HepG2 (cell line): ENCODE results near the gene CD163. TPM values are rescaled to one million over a fixed set of nuclear protein-coding genes. Genes with fewer than 3 reads are reported as not detected.
"Not testable (repeated sequence)": the region's sequence is repeated elsewhere in the genome, so short reads cannot be mapped to it uniquely, and the experiment has no call there.

ENCODE experiments used
- ATAC-seq: fragments of 200-7000 bp; cut with Tn5 transposase; 3 replicates; pipeline ENCODE4 v1.9.1; 2020; ENCODE audit warnings: mild to moderate bottlenecking, moderate library complexity
- BruUV-seq: library from RNA; stranded (reverse); fragments of 400-500 nt; replicated peaks from 2 replicates; lab custom pipeline; 2021; lab: Mats Ljungman, UMichigan
- CTCF ChIA-PET: fragments of 300-600 bp; formaldehyde crosslinking; extraction: SDS; loops from one replicate; lab custom pipeline; 2021; ENCODE audit warnings: low total read pairs, inconsistent platforms, low intra/inter-chr PET ratio; lab: Yijun Ruan, JAX
- POLR2A ChIA-PET: fragments of 350-600 bp; sonication (Branson Sonifier 250); formaldehyde crosslinking; loops from one replicate; lab custom pipeline; 2020; ENCODE audit warnings: antibody characterized with exemption, inconsistent platforms; lab: Yijun Ruan, JAX
- DNase-seq: peaks from one replicate; pipeline ENCODE4 v3.0.0-alpha.2; 2015; ENCODE audit warnings: low spot score
- FAIRE-seq: peaks from 3 replicates; lab custom pipeline; 2011; peaks lifted over from hg19 to GRCh38; lab: Jason Lieb, UNC
- H2AFZ ChIP-seq: one replicate; pipeline ENCODE4 v1.6.1; 2011; ENCODE audit warnings: low read length, inconsistent platforms
- H3K27ac ChIP-seq: fragments of 300-600 bp; 3 replicates; pipeline ENCODE4 v1.8.0; 2011; ENCODE audit warnings: mixed run types, mild to moderate bottlenecking, mixed read lengths, low read length, inconsistent platforms; ENCODE audit not compliant: insufficient read depth; ENCODE audit errors: extremely low read length
- H3K27me3 ChIP-seq, 2 experiments: fragments of 200-600 bp in 1 of 2; 2 replicates in 1 of 2; 3 replicates in 1 of 2; pipeline versions ENCODE4 v1.6.0 to v1.8.0; 2011; ENCODE audit warnings: low read length in 2 of 2, mild to moderate bottlenecking in 2 of 2, moderate library complexity in 2 of 2, inconsistent platforms in 1 of 2; ENCODE audit not compliant: insufficient read depth in 2 of 2, control insufficient read depth in 1 of 2
- H3K36me3 ChIP-seq, 2 experiments: fragments of 200-600 bp in 1 of 2; replicated peaks in 1 of 2; 2 replicates in 1 of 2; 3 replicates in 1 of 2; pipeline versions ENCODE4 v1.5.1 to v1.8.0; 2011; ENCODE audit warnings: low read length in 2 of 2, inconsistent platforms in 1 of 2; ENCODE audit not compliant: insufficient read depth in 2 of 2, control insufficient read depth in 1 of 2
- H3K4me1 ChIP-seq: 2 replicates; pipeline ENCODE4 v1.5.1; 2012; ENCODE audit warnings: low read length, inconsistent platforms; ENCODE audit not compliant: insufficient read depth
- H3K4me2 ChIP-seq: 2 replicates; pipeline ENCODE4 v1.6.0; 2011; ENCODE audit warnings: low read depth, low read length, inconsistent platforms
- H3K4me3 ChIP-seq, 3 experiments: fragments of 200-600 bp in 1 of 3; sonication (generic), shearing (Covaris generic) in 1 of 3; replicated peaks in 1 of 3; 2 replicates each; pipeline ENCODE4 v1.5.1; 2011 to 2016; ENCODE audit warnings: low read length in 3 of 3, inconsistent platforms in 2 of 3, low read depth in 2 of 3, mild to moderate bottlenecking in 2 of 3, control low read depth in 1 of 3, mixed read lengths in 1 of 3; ENCODE audit not compliant: insufficient read depth in 1 of 3
- H3K79me2 ChIP-seq: one replicate; pipeline ENCODE4 v1.6.1; 2011; ENCODE audit warnings: low read length, inconsistent platforms; ENCODE audit not compliant: insufficient read depth
- H3K9ac ChIP-seq: 2 replicates; pipeline ENCODE4 v1.6.0; 2011; ENCODE audit warnings: mild to moderate bottlenecking, low read depth, low read length, inconsistent platforms; ENCODE audit not compliant: insufficient read depth
- H3K9me3 ChIP-seq: 2 replicates; pipeline ENCODE4 v1.5.1; 2012; ENCODE audit warnings: mild to moderate bottlenecking, low read length
- H4K20me1 ChIP-seq: 2 replicates; pipeline ENCODE4 v1.6.0; 2011; ENCODE audit warnings: inconsistent platforms, mild to moderate bottlenecking, low read length, moderate library complexity; ENCODE audit not compliant: insufficient read depth
- ARID5B ChIP-seq: IDR thresholded peaks from 2 replicates; pipeline ENCODE4 v1.4.0; 2020; ENCODE audit warnings: mild to moderate bottlenecking, missing genetic modification reagents
- FOXA1 ChIP-seq, 2 experiments: fragments of 450-650 bp in 1 of 2; sonication (generic) in 1 of 2; formaldehyde crosslinking in 1 of 2; IDR thresholded peaks; 2 replicates each; pipeline versions ENCODE4 v1.4.0 to v1.6.1; 2016 to 2020; ENCODE audit warnings: missing genetic modification reagents in 1 of 2
- FOXA3 ChIP-seq: IDR thresholded peaks from 2 replicates; pipeline ENCODE4 v1.6.1; 2016; ENCODE audit warnings: missing genetic modification reagents, missing compliant biosample characterization
- HOXA3 ChIP-seq: sonication (generic); formaldehyde crosslinking; IDR thresholded peaks from 2 replicates; pipeline ENCODE4 v1.5.0; 2020; ENCODE audit warnings: missing genetic modification reagents
- MTA1 ChIP-seq: sonication (generic); formaldehyde crosslinking; IDR thresholded peaks from 2 replicates; pipeline ENCODE4 v1.4.0; 2020; ENCODE audit warnings: missing genetic modification reagents, mild to moderate bottlenecking, borderline replicate concordance
- PAXIP1 ChIP-seq: sonication (generic); formaldehyde crosslinking; conservative IDR thresholded peaks from 2 replicates; pipeline ENCODE4 v1.4.0; 2020; ENCODE audit warnings: mild to moderate bottlenecking, missing genetic modification reagents, moderate library complexity
- POGZ ChIP-seq: sonication (generic); formaldehyde crosslinking; IDR thresholded peaks from 2 replicates; pipeline ENCODE4 v1.4.0; 2020; ENCODE audit warnings: mild to moderate bottlenecking, missing genetic modification reagents
- SALL1 ChIP-seq: sonication (generic); formaldehyde crosslinking; IDR thresholded peaks from 2 replicates; pipeline ENCODE4 v1.8.0; 2022; ENCODE audit warnings: mild to moderate bottlenecking, missing genetic modification reagents
- SMAD9 ChIP-seq: sonication (generic); formaldehyde crosslinking; IDR thresholded peaks from 2 replicates; pipeline ENCODE4 v1.5.1; 2020; ENCODE audit warnings: mild to moderate bottlenecking, missing genetic modification reagents
- ZBTB7B ChIP-seq: sonication (generic); formaldehyde crosslinking; IDR thresholded peaks from 2 replicates; pipeline ENCODE4 v1.4.0; 2020; ENCODE audit warnings: missing genetic modification reagents
- ZNF281 ChIP-seq: sonication (generic); formaldehyde crosslinking; IDR thresholded peaks from 2 replicates; pipeline ENCODE4 v1.4.0; 2020; ENCODE audit warnings: missing genetic modification reagents, borderline replicate concordance
- WGBS: methylation state at CpG from one replicate; pipeline ENCODE4 v1.1.6; 2017; ENCODE audit warnings: low lambda C conversion rate; 5-methylcytosine and 5-hydroxymethylcytosine counted together
- in situ Hi-C: cut with HindIII; loops from 2 replicates; pipeline ENCODE4 v1.10.0; 2017; ENCODE audit warnings: low pct_unique_long_range_greater_than_20kb; ENCODE audit not compliant: extremely low pct_ligation_motif_present
- intact Hi-C: fragments of 100-400 bp; cut with micrococcal nuclease; formaldehyde crosslinking; loops from one replicate; pipeline ENCODE4 v1.10.0; 2022; ENCODE audit not compliant: unreplicated experiment
- polyA plus RNA-seq, 8 experiments: library from polyadenylated mRNA; depleted of rRNA in 3 of 8; stranded (reverse) in 7 of 8; unstranded in 1 of 8; fragments of >200 nt; fragmentation: Illumina TruSeq in 4 of 8; extraction: Trizol in 4 of 8; gene quantifications; 2 replicates each; pipeline versions ENCODE4 v1.2.1 to v1.2.3, GENCODE V29; 2011 to 2016; ENCODE audit warnings: low read depth in 4 of 8, missing spikeins in 1 of 8, mixed read lengths in 1 of 8; ENCODE audit not compliant: insufficient read depth in 1 of 8
- total RNA-seq, 5 experiments: library from RNA; depleted of rRNA; stranded (reverse); fragments of >200 nt; fragmentation: Illumina TruSeq; extraction: Trizol; gene quantifications; 2 replicates each; pipeline ENCODE4 v1.2.3, GENCODE V29; 2016; ENCODE audit warnings: low read depth in 1 of 5

CD163 gene
- total and polyA plus RNA-seq, 2 of the 13 experiments (the other 11 are each of a cell fraction or from before 2014, with no cell fraction given): not detected

DNA sequence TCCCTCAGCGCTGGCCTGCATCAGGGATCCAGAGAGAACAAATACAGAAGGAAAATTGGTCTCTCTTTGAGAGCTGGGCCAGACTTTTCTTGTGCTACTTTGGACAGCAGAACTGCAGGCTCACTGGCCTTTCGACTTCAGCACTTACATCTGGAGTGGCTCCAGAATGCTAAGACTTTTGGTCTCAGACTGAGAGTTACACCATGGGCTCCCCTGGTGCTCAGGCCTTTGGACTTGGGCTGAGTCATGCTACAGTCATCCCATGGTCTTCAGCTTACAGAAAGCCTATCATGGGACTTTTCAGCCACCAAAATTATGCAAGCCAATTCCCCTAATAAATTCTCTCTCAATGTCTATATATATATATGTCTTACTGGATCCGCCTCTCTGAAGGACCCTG, 9.0 kb upstream of the CD163 start (continued):
- no peak for TF ChIP-seq SMAD9 (CRISPR knock-in tag)

GRCh38 chr12:7509793-7510470, 6.4 kb upstream of the CD163 start:
- H3K27ac ChIP-seq; H4K20me1 ChIP-seq; H2AFZ ChIP-seq; H3K27me3 ChIP-seq; BruUV-seq; POLR2A ChIA-PET; CTCF ChIA-PET; H3K9ac ChIP-seq; H3K36me3 ChIP-seq; FAIRE-seq; H3K79me2 ChIP-seq; DNase-seq; in situ Hi-C loops; ATAC-seq; H3K4me3 ChIP-seq; H3K9me3 ChIP-seq; intact Hi-C loops; TF ChIP-seq FOXA1 (IDR thresholded peaks at IDR 0.05): not testable (repeated sequence)
- 90% methylated on average over 7 of the region's 14 CpGs for WGBS
- Histone ChIP-seq H3K4me1 (peaks cover 17% of the 10 kb centered on the region), H3K4me2 (0 out of 2 replicates have a peak overlapping the region, but pooled peaks have one; percentile 12)
- TF ChIP-seq ZBTB7B (CRISPR knock-in tag) (0 out of 2 replicates have a peak, but pooled peaks have one; percentile 39), POGZ (CRISPR knock-in tag) (peak; percentile 44; the same call in 1 of the 2 replicates), HOXA3 (0 out of 2 replicates have a peak, but pooled peaks have one; percentile 17), SALL1 (CRISPR knock-in tag) (peak; percentile 55; the same call in 1 of the 2 replicates), ARID5B (peak; percentile 43; the same call in 1 of the 2 replicates), ZNF281 (CRISPR knock-in tag) (peak; percentile 92), MTA1 (CRISPR knock-in tag) (peak; percentile 23; the same call in 1 of the 2 replicates), PAXIP1 (CRISPR knock-in tag) (peak; percentile 53), FOXA3 (CRISPR knock-in tag) (peak; percentile 43), FOXA1 (CRISPR knock-in tag; IDR thresholded peaks at IDR 0.05) (peak; percentile 63)
